Measurements from ENCODE around the gene RNGTT.

RNGTT gene

GRCh38 chr6:88616380-88616779 is 347.0 kb downstream of the RNGTT start:
- no peak for DNase-seq (ENCODE audit: low read depth in 3 of 3, low spot score in 1 of 3)

- no peak for DNase-seq (ENCODE audit: low read depth in 3 of 3, low spot score in 1 of 3)
Measured at GRCh38 chr6:88614316-88614877, 349.0 kb downstream of the RNGTT start.

- no peak for DNase-seq (ENCODE audit: low read depth in 3 of 3, low spot score in 1 of 3)
Measured at GRCh38 chr6:88612631-88613030, 350.8 kb downstream of the RNGTT start.

- no peak for DNase-seq (ENCODE audit: low read depth in 3 of 3, low spot score in 1 of 3)
Measured at GRCh38 chr6:88611721-88612120, 351.7 kb downstream of the RNGTT start.

GRCh38 chr6:88609983-88610382 is 353.4 kb downstream of the RNGTT start:
- no peak for DNase-seq (ENCODE audit: low read depth in 3 of 3, low spot score in 1 of 3)

- DNase-seq (ENCODE audit: low read depth in 3 of 3, low spot score in 1 of 3): no peak
Measured at GRCh38 chr6:88605271-88605670, 358.1 kb downstream of the RNGTT start.

- no peak for DNase-seq (ENCODE audit: low read depth in 3 of 3, low spot score in 1 of 3)
Measured at GRCh38 chr6:88599571-88599970, 363.8 kb downstream of the RNGTT start.

- DNase-seq (ENCODE audit: low read depth in 3 of 3, low spot score in 1 of 3): no peak
Measured at GRCh38 chr6:88596801-88597200, 366.6 kb downstream of the RNGTT start.

- DNase-seq (ENCODE audit: low read depth in 3 of 3, low spot score in 1 of 3): no peak
Measured at GRCh38 chr6:88588938-88589337, 374.5 kb downstream of the RNGTT start.

- DNase-seq (ENCODE audit: low read depth in 3 of 3, low spot score in 1 of 3): no peak
Measured at GRCh38 chr6:88587150-88587520, 376.3 kb downstream of the RNGTT start.

DNA sequence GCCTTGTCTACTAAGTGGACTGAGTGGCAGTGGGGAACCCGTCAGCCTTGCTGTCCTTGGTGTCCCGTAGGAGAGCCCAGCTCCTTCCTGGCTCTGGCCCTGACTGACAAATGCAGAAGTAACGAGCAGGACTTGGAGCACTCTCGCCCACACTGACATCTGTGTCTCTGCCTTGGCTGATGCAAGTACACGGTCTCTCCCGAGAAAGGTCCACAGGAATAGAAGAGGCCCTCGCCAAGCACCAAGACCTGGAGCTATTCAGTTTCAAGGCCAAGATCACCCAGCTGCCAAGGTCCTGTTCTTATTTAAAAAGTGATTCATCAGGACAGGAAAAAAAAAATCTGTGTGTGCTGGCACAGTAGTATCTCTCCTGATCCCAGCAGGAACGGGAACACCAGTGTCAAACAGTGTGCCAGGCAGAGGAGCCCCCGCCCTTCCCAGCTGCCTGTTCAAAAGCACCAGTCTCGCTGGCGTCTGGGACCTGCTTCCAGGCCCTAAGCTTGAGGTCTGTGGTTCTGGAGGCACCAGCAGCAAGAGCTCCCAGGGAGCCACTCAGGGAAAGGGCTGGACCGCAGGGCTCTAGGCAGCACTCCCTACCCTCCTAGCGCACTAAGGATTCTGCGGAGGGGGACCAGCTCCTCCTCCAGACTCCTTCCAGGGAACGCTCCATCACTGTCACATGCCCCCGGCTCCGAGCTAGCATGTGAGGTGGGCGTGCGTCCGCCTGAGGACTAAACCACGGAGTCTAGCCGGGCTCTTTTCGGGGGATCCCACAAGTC is 376.9 kb downstream of the RNGTT start:
- no peak for DNase-seq (ENCODE audit: low read depth in 3 of 3, low spot score in 1 of 3)

DNA sequence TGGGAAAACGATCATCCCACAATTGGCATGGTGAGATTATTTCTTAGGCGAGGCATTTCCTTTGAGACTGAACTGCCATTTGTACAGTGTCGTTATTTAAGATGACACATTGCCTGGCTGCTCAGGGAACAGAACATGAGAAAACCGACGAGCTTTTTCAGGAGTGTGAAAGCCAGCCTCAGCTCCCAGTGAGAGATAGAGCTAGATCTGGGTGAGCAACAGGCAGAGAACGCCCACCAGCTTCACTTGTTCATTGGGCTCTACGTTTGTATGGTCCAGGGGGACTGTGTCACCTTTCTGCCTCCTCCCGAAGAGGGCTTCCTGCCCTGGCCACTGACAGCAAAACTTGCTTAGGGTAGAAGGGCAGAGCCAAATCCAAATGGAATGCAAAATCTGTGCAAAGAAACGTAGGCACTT is 378.1 kb downstream of the RNGTT start:
- no peak for DNase-seq (ENCODE audit: low read depth in 3 of 3, low spot score in 1 of 3)

GRCh38 chr6:88584581-88585275 is 378.7 kb downstream of the RNGTT start:
- no peak for DNase-seq (ENCODE audit: low read depth in 3 of 3, low spot score in 1 of 3)

- no peak for DNase-seq (ENCODE audit: low read depth in 3 of 3, low spot score in 1 of 3)
Measured at GRCh38 chr6:88577461-88577860, 386.0 kb downstream of the RNGTT start.

DNA sequence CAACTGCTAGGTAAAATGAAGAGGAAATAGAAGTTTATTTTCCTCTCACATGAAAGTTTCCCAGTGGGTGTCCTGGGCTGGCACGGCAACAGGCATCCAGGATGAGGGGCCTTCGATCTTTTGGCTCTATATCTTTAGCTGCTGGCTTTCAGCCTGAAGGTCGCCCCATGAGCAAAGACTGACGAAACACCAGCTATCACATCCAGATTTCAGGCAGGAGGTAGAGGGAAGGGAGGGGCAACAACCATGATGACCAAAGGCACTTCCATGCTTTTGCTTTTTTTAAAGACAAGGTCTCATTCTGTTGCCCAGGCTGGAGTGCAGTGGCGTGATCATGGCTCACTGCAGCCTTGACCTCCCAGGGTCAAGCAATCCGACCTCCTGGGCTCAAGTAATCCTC is 387.9 kb downstream of the RNGTT start:
- no peak for DNase-seq (ENCODE audit: low read depth in 3 of 3, low spot score in 1 of 3)

GRCh38 chr6:88574651-88575050 is 388.8 kb downstream of the RNGTT start:
- no peak for DNase-seq (ENCODE audit: low read depth in 3 of 3, low spot score in 1 of 3)

DNA sequence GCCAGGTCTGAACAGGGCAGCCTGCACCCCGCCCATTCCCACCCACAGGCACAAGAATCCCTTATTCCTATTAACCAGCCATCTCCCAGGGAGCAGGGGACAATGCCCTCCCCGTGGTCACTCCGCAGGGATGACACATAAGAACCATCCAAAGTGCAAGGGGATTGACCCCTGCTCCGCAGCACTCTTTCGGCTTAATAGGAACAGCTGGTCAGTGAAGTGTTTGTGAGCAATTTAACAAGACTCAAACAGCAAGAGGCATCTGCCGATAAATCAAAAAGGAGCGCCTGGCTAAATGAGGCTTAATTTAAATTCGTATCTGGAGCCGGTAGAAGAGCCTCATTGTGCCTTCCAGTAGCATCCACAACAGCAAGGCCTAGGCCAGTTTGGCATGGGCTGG is 389.4 kb downstream of the RNGTT start:
- no peak for DNase-seq (ENCODE audit: low read depth in 3 of 3, low spot score in 1 of 3)

GRCh38 chr6:88573561-88573960 is 389.9 kb downstream of the RNGTT start:
- DNase-seq (ENCODE audit: low read depth in 3 of 3, low spot score in 1 of 3): no peak

GRCh38 chr6:88572449-88573139 is 390.8 kb downstream of the RNGTT start:
- DNase-seq (ENCODE audit: low read depth in 3 of 3, low spot score in 1 of 3): no peak

- no peak for DNase-seq (ENCODE audit: low read depth in 3 of 3, low spot score in 1 of 3)
Measured at GRCh38 chr6:88569959-88570358, 393.5 kb downstream of the RNGTT start.

DNA sequence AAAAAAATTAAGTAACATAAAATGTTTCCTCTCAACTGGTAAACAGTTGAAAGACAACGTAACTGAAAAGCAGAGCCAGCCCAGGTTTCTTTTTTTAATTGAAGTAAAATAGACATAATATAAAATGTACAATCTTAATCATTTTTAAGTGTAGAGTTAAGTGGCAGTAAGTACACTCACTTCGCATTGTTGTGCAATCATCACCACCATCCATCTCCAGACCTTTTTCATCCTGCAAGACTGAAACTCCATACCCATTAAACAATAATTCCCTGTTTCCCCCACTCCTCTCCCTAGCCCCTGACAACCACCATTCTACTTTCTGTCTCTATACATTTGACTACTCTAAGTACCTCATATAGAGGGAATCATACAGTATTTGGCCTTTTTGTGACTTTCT is 395.7 kb downstream of the RNGTT start:
- no peak for DNase-seq (ENCODE audit: low read depth in 3 of 3, low spot score in 1 of 3)
